PC-3 (cell line): Measurements from ENCODE around the gene PLXND1.

ENCODE experiments used
- EZH2phosphoT487 ChIP-seq: fragments of 300-600 bp; sonication (generic); IDR thresholded peaks from 2 replicates; pipeline ENCODE4 v1.6.1; 2018; ENCODE audit warnings: mild to moderate bottlenecking, antibody characterized with exemption, low read length, borderline replicate concordance
- TF ChIP-seq, protein P1 (sequence below): fragments of 300-600 bp; sonication (generic); conservative IDR thresholded peaks from 2 replicates; pipeline ENCODE4 v1.5.1; 2017; ENCODE audit warnings: antibody characterized with exemption, low read depth, mild to moderate bottlenecking, low read length

DNA sequence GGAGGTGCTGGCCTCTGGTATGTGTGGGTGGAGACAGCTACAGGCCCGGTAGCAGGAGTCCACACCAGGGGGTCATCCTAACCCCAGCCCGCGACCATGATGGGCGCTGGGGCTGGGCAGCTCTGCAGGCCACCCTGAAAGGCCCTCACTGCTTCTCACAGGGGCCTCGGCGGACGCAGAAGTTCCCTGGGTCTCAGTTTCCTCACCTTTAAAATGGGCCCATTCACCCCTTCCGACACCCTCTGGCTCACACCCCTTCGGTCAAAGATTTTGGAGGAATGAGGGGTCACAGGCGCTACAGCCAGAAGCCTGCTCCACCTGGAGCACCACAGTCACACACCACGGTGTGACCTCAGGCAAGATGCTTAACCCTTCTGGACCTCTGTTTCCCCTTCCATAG is 8.0 kb downstream of the PLXND1 start:
- TF ChIP-seq, protein P1, sequence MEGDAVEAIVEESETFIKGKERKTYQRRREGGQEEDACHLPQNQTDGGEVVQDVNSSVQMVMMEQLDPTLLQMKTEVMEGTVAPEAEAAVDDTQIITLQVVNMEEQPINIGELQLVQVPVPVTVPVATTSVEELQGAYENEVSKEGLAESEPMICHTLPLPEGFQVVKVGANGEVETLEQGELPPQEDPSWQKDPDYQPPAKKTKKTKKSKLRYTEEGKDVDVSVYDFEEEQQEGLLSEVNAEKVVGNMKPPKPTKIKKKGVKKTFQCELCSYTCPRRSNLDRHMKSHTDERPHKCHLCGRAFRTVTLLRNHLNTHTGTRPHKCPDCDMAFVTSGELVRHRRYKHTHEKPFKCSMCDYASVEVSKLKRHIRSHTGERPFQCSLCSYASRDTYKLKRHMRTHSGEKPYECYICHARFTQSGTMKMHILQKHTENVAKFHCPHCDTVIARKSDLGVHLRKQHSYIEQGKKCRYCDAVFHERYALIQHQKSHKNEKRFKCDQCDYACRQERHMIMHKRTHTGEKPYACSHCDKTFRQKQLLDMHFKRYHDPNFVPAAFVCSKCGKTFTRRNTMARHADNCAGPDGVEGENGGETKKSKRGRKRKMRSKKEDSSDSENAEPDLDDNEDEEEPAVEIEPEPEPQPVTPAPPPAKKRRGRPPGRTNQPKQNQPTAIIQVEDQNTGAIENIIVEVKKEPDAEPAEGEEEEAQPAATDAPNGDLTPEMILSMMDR = no peak
- no peak for TF ChIP-seq EZH2phosphoT487
